SK-N-SH (cell line): ENCODE measurements around the gene POU3F3. TPM values are rescaled to one million over a fixed set of nuclear protein-coding genes. Genes with fewer than 3 reads are reported as not detected.

Experiments
- CTCF ChIA-PET: fragments of 300-600, 350-600 bp; formaldehyde crosslinking; extraction: SDS; loops from one replicate; lab custom pipeline; 2021; lab: Yijun Ruan, JAX
- POLR2A ChIA-PET: fragments of 350-600 bp; sonication (Branson Sonifier 250); formaldehyde crosslinking; extraction: SDS; loops from one replicate; lab custom pipeline; 2020; ENCODE audit warnings: antibody characterized with exemption, inconsistent platforms; lab: Yijun Ruan, JAX
- DNase-seq: peaks from one replicate; pipeline ENCODE4 v3.0.0; 2012
- H2AFZ ChIP-seq: fragments of 200-600 bp; sonication (generic); 2 replicates; pipeline ENCODE4 v1.8.1; 2016; ENCODE audit warnings: antibody characterized with exemption, mild to moderate bottlenecking, low read depth
- H3F3A ChIP-seq: fragments of 200-600 bp; sonication (generic); replicated peaks from 2 replicates; pipeline ENCODE3; 2016; ENCODE audit warnings: antibody characterized with exemption, mild to moderate bottlenecking; ENCODE audit not compliant: insufficient read depth
- H3K27ac ChIP-seq, 2 experiments: fragments of 200-500 bp in 1 of 2; fragments of 200-600 bp in 1 of 2; sonication (Bioruptor generic) in 1 of 2; sonication (generic), shearing (Covaris generic) in 1 of 2; 2 replicates each; pipeline versions ENCODE4 v1.5.1 to v1.6.1; 2014 to 2016; ENCODE audit warnings: low read depth in 2 of 2, inconsistent platforms in 1 of 2, low read length in 1 of 2, mild to moderate bottlenecking in 1 of 2, mixed read lengths in 1 of 2
- H3K27me3 ChIP-seq: fragments of 200-600 bp; sonication (generic), shearing (Covaris generic); 2 replicates; pipeline ENCODE4 v1.6.1; 2016; ENCODE audit warnings: mixed run types; ENCODE audit not compliant: insufficient read depth
- H3K36me3 ChIP-seq, 2 experiments: fragments of 200-500 bp in 1 of 2; fragments of 200-600 bp in 1 of 2; sonication (Bioruptor generic) in 1 of 2; sonication (generic) in 1 of 2; replicated peaks in 1 of 2; 2 replicates each; pipeline versions ENCODE3 to v1.5.1; 2014 to 2016; ENCODE audit warnings: low read length in 1 of 2, mild to moderate bottlenecking in 1 of 2; ENCODE audit not compliant: insufficient read depth in 2 of 2, control insufficient read depth in 1 of 2
- H3K4me1 ChIP-seq, 2 experiments: fragments of 200-500 bp in 1 of 2; fragments of 200-600 bp in 1 of 2; sonication (Bioruptor generic) in 1 of 2; sonication (generic), shearing (Covaris generic) in 1 of 2; 2 replicates each; pipeline versions ENCODE4 v1.5.1 to v1.6.1; 2014 to 2016; ENCODE audit warnings: low read depth in 1 of 2, low read length in 1 of 2, mixed run types in 1 of 2; ENCODE audit not compliant: insufficient read depth in 2 of 2, control insufficient read depth in 1 of 2
- H3K4me2 ChIP-seq: fragments of 200-600 bp; sonication (generic), shearing (Covaris generic); 2 replicates; pipeline ENCODE4 v1.6.1; 2017; ENCODE audit warnings: mixed run types
- H3K4me3 ChIP-seq, 2 experiments: fragments of 200-500 bp in 1 of 2; fragments of 200-600 bp in 1 of 2; sonication (Bioruptor generic) in 1 of 2; sonication (generic), shearing (Covaris generic) in 1 of 2; 2 replicates each; pipeline versions ENCODE4 v1.5.1 to v1.8.1; 2014 to 2016; ENCODE audit warnings: low read depth in 2 of 2, inconsistent platforms in 1 of 2, low read length in 1 of 2, mild to moderate bottlenecking in 1 of 2, mixed read lengths in 1 of 2, moderate library complexity in 1 of 2
- H3K79me2 ChIP-seq: fragments of 200-600 bp; sonication (generic); 2 replicates; pipeline ENCODE4 v1.8.1; 2017; ENCODE audit warnings: mild to moderate bottlenecking; ENCODE audit not compliant: insufficient read depth
- H3K9ac ChIP-seq: fragments of 200-600 bp; sonication (generic); 2 replicates; pipeline ENCODE4 v1.6.1; 2017; ENCODE audit warnings: mixed run types
- H3K9me2 ChIP-seq: fragments of 200-600 bp; sonication (generic); 2 replicates; pipeline ENCODE4 v1.6.1; 2017; ENCODE audit warnings: mixed run types
- H3K9me3 ChIP-seq: fragments of 200-600 bp; sonication (generic); 2 replicates; pipeline ENCODE4 v1.6.1; 2017; ENCODE audit warnings: mixed run types, mild to moderate bottlenecking, moderate library complexity
- H4K20me1 ChIP-seq: fragments of 200-600 bp; sonication (generic); 2 replicates; pipeline ENCODE4 v1.6.1; 2017; ENCODE audit warnings: mild to moderate bottlenecking, mixed run types; ENCODE audit not compliant: insufficient read depth
- CHD2 ChIP-seq: fragments of 150-350 bp; IDR thresholded peaks from 2 replicates; pipeline ENCODE4 v1.6.1; 2018; ENCODE audit warnings: low read length; ENCODE audit not compliant: partially characterized antibody
- ELF1 ChIP-seq: IDR thresholded peaks from 2 replicates; pipeline ENCODE4 v1.4.0; 2012
- EP300 ChIP-seq, 2 experiments: IDR thresholded peaks; 2 replicates each; pipeline versions ENCODE4 v1.4.0 to v1.6.1; 2012; ENCODE audit warnings: borderline replicate concordance in 1 of 2, low read depth in 1 of 2, low read length in 1 of 2
- MEF2A ChIP-seq: IDR thresholded peaks from 2 replicates; pipeline ENCODE4 v1.4.0; 2012; ENCODE audit warnings: low read depth, borderline replicate concordance
- RAD21 ChIP-seq: IDR thresholded peaks from 2 replicates; pipeline ENCODE4 v1.6.1; 2012; ENCODE audit warnings: mild to moderate bottlenecking, low read length
- SIN3A ChIP-seq: IDR thresholded peaks from 2 replicates; pipeline ENCODE4 v1.6.1; 2012; ENCODE audit warnings: low read depth, mild to moderate bottlenecking, low read length, moderate library complexity, borderline replicate concordance
- TAF1 ChIP-seq: IDR thresholded peaks from 2 replicates; pipeline ENCODE4 v1.6.1; 2012; ENCODE audit warnings: low read depth, mild to moderate bottlenecking, low read length, moderate library complexity, borderline replicate concordance
- TEAD4 ChIP-seq: IDR thresholded peaks from 2 replicates; pipeline ENCODE4 v1.4.0; 2012; ENCODE audit warnings: mild to moderate bottlenecking, borderline replicate concordance; ENCODE audit not compliant: insufficient read depth
- WGBS: methylation state at CpG from one replicate; pipeline ENCODE4 v1.1.6; 2017; ENCODE audit warnings: low lambda C conversion rate; 5-methylcytosine and 5-hydroxymethylcytosine counted together
- polyA plus RNA-seq, 3 experiments: library from polyadenylated mRNA; depleted of rRNA; stranded (reverse); fragments of >200 nt; gene quantifications; 2 replicates each; pipeline ENCODE4 v1.2.3, GENCODE V29; 2012
- TF ChIP-seq, protein P1 (sequence below): IDR thresholded peaks from 2 replicates; pipeline ENCODE4 v1.4.0; 2012; ENCODE audit warnings: low read depth, borderline replicate concordance
- TF ChIP-seq, protein P2 (sequence below): IDR thresholded peaks from 2 replicates; pipeline ENCODE4 v1.6.1; 2012; ENCODE audit warnings: mild to moderate bottlenecking, low read depth, low read length, moderate library complexity
- TF ChIP-seq, protein P3 (sequence below): IDR thresholded peaks from 2 replicates; pipeline ENCODE4; 2012

Gene POU3F3
- polyA plus RNA-seq, 1 of the 3 experiments (the other 2 are of a cell fraction) = not detected

DNA sequence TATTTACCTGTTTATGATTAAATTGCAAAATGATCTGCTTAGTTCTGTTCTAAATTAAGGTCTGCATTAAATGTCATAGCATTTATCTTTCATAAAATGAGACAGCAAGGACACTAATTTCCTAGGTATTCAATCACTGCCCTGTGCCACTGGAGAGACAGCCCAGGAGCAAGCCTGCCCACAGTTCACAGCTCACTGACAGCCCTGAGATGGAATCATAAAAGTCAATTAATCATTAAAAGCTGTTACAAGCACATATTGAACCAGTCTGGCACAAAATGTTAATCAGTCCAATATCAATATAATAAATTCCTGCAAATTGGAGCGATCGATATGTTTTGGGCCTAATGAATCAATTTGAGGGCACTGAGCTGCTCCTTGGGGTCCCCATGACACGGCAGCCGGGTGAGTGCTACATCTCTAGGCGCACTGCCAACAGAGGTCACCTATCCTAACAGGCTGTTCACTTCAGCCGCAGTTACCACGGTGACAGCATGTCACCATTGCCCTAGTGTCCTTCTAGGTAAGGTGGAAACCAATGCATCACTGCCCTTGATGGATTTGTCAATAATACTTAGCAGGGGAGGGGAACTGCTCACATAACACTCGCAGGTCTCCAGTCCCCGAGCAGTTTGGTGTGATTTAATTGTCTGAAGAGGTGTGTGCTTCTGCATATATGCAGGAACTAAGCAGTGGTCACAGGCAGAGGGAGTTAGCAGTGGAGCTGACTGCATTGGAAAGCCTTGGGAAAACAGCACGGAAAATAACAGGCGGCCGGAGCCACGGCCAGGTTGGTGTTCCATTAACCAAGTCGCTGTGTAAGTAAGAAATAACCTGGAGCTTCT is 47.3 kb downstream of the POU3F3 start:
- Histone ChIP-seq H3K27ac (no peak overlapping the region), H3K27me3 (no peaks in the 10 kb centered on the region), H3F3A (no peaks in the 10 kb centered on the region), H2AFZ (no peak overlapping the region), H3K4me1 (no peaks in the 10 kb centered on the region), H3K4me2 (no peak overlapping the region), H3K4me3 (no peak overlapping the region), H3K36me3 (no peaks in the 10 kb centered on the region), H3K9me2 (no peaks in the 10 kb centered on the region), H3K9me3 (no peaks in the 10 kb centered on the region), H3K9ac (no peak overlapping the region), H4K20me1 (no peaks in the 10 kb centered on the region), H3K79me2 (no peaks in the 10 kb centered on the region)
- ChIA-PET CTCF (no interaction called here), POLR2A (no interaction called here)
- WGBS = 24% methylated on average over 14 of the region's 14 CpGs
- no peak for TF ChIP-seq ELF1
- no peak for TF ChIP-seq CHD2
- no peak for TF ChIP-seq EP300 (IDR thresholded peaks at IDR 0.05; ENCODE audit: borderline replicate concordance in 1 of 2, low read depth in 1 of 2, low read length in 1 of 2)
- TF ChIP-seq RAD21 = no peak
- TF ChIP-seq, protein P1, sequence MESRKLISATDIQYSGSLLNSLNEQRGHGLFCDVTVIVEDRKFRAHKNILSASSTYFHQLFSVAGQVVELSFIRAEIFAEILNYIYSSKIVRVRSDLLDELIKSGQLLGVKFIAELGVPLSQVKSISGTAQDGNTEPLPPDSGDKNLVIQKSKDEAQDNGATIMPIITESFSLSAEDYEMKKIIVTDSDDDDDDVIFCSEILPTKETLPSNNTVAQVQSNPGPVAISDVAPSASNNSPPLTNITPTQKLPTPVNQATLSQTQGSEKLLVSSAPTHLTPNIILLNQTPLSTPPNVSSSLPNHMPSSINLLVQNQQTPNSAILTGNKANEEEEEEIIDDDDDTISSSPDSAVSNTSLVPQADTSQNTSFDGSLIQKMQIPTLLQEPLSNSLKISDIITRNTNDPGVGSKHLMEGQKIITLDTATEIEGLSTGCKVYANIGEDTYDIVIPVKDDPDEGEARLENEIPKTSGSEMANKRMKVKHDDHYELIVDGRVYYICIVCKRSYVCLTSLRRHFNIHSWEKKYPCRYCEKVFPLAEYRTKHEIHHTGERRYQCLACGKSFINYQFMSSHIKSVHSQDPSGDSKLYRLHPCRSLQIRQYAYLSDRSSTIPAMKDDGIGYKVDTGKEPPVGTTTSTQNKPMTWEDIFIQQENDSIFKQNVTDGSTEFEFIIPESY = no peak
- TF ChIP-seq, protein P2, sequence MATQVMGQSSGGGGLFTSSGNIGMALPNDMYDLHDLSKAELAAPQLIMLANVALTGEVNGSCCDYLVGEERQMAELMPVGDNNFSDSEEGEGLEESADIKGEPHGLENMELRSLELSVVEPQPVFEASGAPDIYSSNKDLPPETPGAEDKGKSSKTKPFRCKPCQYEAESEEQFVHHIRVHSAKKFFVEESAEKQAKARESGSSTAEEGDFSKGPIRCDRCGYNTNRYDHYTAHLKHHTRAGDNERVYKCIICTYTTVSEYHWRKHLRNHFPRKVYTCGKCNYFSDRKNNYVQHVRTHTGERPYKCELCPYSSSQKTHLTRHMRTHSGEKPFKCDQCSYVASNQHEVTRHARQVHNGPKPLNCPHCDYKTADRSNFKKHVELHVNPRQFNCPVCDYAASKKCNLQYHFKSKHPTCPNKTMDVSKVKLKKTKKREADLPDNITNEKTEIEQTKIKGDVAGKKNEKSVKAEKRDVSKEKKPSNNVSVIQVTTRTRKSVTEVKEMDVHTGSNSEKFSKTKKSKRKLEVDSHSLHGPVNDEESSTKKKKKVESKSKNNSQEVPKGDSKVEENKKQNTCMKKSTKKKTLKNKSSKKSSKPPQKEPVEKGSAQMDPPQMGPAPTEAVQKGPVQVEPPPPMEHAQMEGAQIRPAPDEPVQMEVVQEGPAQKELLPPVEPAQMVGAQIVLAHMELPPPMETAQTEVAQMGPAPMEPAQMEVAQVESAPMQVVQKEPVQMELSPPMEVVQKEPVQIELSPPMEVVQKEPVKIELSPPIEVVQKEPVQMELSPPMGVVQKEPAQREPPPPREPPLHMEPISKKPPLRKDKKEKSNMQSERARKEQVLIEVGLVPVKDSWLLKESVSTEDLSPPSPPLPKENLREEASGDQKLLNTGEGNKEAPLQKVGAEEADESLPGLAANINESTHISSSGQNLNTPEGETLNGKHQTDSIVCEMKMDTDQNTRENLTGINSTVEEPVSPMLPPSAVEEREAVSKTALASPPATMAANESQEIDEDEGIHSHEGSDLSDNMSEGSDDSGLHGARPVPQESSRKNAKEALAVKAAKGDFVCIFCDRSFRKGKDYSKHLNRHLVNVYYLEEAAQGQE = no peak
- TF ChIP-seq TAF1 = no peak
- TF ChIP-seq, protein P3, sequence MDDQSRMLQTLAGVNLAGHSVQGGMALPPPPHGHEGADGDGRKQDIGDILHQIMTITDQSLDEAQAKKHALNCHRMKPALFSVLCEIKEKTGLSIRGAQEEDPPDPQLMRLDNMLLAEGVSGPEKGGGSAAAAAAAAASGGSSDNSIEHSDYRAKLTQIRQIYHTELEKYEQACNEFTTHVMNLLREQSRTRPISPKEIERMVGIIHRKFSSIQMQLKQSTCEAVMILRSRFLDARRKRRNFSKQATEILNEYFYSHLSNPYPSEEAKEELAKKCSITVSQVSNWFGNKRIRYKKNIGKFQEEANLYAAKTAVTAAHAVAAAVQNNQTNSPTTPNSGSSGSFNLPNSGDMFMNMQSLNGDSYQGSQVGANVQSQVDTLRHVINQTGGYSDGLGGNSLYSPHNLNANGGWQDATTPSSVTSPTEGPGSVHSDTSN = no peak
- no peak for TF ChIP-seq MEF2A
- no peak for TF ChIP-seq SIN3A
- no peak for TF ChIP-seq TEAD4
- DNase-seq = no peak
